Dermis microvascular lymphatic vessel endothelial cell (primary cell): Measurements from ENCODE around the gene CEMIP2. TPM values are rescaled to one million over a fixed set of nuclear protein-coding genes. Genes with fewer than 3 reads are reported as not detected.
"Not testable (repeated sequence)": the region's sequence is repeated elsewhere in the genome, so short reads cannot be mapped to it uniquely, and the experiment has no call there.

Source experiments
- DNase-seq, 2 donors: peaks; one replicate each; pipeline versions ENCODE4 v3.0.0 to v3.0.0-alpha.2; 2010; ENCODE audit warnings: low read depth in 2 of 2
- total RNA-seq: library from RNA; depleted of rRNA; stranded (reverse); fragments of >200 nt; gene quantifications from 2 replicates; pipeline ENCODE4 v1.2.1, GENCODE V29; 2014

Gene CEMIP2
- total RNA-seq, 1 donor from 2014 or later, result 258 TPM

- peak in 1 of 2 donors; percentile 26 for DNase-seq
These were observed 52.0 kb downstream of the CEMIP2 start for GRCh38 chr9:71716138-71716909.

DNA sequence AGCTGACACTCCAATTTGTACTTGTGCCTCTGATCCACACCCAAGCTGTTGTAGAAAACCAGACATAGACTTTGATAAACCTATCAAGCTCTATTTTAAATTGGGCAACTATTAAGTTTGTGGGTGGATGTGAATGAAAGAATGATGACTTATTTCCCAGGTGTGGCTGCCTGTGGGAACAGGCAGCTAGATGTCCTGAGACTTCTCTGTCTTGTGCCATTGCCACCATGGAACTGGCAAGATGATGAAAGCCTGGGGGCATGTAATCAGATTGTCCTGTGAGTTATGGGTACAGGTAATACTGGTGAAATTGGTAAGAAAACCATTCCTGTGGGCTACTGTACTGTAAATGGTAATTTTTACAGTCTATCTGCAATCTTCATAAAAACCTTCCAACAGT, 57.5 kb downstream of the CEMIP2 start:
- no peak for DNase-seq

DNA sequence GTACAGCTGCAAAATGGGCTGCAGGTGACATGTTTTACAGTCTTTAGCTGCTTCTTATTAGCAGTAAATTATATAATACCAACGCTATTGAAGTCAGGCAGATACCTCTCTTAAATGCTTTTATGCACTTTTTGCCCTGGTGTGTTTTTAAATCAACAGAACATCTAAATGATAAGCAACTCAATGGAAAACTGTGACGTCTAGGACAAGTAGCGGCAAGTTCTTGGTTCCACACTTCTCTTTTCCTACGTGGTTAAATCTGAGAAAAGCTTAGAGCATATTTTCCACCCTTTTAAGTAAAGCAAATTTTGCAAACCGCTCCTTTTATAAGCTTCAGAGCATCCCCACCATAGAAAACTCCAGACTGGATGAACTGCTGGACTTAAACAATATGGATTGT, 58.1 kb downstream of the CEMIP2 start:
- DNase-seq, result no peak

- DNase-seq, result no peak
These were observed 58.9 kb downstream of the CEMIP2 start for GRCh38 chr9:71709384-71709783.

DNA sequence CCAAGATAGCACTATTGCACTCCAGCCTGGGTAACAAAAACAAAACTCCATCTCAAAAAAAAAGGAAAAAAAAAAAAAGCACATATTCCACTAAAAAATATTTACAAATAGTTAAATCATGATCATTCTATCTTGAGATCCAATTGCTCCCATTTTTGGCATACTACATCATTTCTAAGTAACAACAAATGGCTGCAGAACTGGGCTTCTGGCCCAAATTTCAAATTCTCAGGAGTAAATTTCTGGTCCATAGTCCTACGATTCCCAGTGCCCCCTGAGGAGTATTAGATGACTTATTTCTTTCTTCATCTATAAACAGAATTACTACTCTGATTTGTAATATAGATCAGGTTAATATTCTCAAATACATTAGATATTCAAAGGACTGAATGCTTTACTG, 62.1 kb downstream of the CEMIP2 start:
- no peak for DNase-seq

DNA sequence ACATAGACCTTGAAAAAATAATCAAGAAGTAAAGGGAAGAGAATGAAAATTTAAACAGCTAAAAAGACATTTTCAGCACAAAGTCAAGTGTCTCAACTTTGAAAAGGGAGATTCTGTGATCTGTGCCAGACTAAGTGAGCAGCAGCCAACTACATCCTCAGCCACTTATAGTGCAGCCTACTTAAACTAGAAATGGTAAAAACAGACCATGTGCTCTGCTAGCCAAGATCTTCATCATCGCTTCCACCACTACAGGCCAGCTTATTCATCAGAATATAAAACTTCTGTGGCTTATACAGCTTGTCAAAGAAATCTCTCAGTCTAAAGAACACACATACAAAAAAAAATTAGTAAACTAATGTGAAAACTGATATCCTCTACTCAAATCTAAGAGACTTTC, 63.5 kb downstream of the CEMIP2 start:
- no peak for DNase-seq

DNA sequence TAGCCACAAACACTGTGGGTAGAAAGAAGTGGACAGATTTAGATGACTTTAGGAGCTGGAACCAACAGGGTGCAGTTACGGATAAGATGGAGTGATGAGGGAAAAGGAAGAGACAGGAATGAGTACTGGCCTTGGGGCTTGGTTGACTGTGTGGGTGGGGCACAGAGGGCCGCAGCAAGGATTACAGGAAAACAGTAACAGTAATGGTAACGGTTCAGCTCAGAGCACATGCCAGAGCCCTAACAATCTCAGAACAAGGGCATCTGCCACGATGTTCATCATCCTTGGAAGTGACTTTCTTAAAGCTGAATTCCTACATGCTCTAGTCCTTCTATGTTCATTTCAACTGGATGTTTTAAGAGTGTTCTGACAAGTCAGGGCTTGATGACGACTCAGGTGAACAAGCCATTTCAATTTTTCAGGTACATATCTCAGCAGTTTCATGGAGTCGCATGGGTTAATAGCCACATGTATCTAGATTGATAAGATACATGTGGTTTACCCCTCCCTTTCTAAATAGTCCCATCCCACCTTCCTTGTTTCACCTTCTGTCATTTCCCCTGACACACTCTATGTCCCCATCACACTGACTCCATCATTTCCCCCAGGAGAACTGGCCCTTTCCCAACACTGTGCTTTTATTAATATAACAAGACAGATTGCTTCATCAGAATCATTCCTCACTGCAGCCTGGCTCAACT, 65.0 kb downstream of the CEMIP2 start:
- no peak for DNase-seq

DNA sequence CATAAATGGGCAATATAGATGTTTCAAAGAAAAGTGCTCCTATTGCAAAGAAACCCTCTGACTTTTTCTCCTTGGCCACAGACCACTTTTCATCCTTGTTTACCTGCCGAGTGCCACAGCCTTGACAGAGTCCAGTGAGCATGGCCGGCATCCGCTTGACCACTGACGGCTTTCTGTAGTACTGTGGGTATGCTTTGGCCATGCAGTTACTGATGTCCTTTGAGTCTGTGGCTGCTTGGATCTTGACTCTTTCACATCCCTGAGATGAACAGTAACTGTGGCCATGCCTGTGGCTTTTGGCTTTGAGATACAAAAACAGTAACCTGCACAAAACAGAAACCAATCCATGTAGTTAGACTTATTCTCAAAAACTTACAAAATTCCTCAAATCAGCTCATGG, 70.4 kb downstream of the CEMIP2 start:
- no peak for DNase-seq

GRCh38 chr9:71694332-71694731, 74.0 kb downstream of the CEMIP2 start:
- no peak for DNase-seq

DNA sequence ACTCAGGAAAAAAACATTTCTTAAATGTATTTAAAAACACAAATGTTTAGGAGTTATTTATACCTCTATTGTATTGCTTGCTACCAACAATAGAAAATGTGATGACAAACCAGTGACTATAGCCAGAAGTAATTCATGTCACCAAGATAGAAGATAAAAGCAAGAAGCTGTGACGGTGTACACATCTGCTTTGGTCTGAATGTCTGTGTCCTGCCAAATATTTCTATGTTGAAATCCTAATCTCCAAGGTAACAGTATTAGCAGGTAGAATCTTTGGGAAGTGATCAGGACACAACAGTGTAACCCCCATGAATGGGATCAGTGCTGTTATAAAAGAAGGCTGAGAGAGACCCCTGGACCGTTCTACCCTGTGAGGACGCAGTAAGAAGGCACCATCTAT, 74.7 kb downstream of the CEMIP2 start:
- no peak for DNase-seq

- no peak for DNase-seq
These were observed 76.0 kb downstream of the CEMIP2 start for GRCh38 chr9:71692337-71692736.

- not testable (repeated sequence) for DNase-seq
These were observed 76.7 kb downstream of the CEMIP2 start for GRCh38 chr9:71691576-71691975.

DNA sequence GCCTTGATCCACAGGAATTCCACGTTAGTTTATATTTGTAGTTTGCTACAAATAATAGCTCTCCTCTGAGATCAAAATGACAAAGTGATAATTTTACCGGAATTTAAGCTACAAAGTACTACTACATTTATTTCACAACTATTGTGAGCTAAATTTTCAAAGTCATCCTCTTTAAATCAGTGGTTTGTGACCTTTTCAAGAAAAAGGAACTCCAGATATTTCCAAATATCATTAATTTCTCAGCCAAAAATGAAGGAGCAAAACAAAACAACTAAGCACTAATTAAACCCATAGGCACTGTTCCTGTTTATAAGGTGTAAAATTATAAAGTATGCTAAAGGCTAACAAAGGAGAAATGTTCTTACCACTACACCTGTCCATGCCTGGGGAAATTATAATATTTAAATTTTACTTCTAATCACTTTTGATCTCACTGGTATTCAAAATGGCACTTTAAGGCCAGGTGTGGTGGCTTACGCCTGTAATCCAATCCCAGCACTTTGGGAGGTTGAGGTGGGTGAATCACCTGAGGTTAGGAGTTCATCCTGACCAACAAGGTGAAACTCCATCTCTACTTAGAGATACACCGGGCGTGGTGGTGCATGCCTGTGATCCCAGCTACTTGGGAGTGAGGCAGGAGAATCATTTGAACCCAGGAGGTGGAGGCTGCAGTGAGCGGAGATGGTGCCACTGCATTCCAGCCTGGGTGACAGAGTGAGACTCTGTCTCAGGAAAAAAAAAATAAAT, 77.5 kb downstream of the CEMIP2 start:
- DNase-seq, result no peak

DNA sequence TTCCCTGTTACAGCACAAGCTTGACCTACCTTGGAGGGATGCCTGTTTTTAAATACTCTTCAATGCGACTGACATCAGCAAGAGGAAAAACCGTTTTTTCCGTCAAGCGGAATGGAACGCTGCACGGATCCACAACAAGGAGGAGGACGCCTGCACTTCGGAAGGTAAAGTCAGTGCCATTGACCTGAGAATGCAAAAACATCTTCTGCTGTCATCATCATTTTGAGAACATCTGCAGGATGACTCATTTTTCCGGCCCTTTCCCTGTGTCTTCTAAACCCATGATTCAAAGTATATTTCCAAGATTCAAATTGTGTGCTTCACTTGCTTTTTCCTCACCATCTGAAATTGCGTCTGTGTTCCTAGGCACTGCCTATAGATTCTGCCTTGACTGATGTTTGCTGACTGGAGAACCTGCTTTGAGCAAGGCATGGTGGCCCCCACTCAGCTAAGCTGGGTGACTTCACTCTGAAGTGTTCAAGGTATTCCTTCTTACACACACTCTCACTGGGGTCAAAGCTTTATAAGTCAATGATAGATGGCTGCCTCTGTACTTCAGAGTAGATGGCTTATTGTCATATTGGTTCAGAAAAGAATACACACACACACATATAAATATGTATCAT, 78.1 kb downstream of the CEMIP2 start:
- no peak for DNase-seq

GRCh38 chr9:71687676-71688075, 80.6 kb downstream of the CEMIP2 start:
- no peak for DNase-seq

- DNase-seq, result no peak
These were observed 82.3 kb downstream of the CEMIP2 start for GRCh38 chr9:71685988-71686387.

DNA sequence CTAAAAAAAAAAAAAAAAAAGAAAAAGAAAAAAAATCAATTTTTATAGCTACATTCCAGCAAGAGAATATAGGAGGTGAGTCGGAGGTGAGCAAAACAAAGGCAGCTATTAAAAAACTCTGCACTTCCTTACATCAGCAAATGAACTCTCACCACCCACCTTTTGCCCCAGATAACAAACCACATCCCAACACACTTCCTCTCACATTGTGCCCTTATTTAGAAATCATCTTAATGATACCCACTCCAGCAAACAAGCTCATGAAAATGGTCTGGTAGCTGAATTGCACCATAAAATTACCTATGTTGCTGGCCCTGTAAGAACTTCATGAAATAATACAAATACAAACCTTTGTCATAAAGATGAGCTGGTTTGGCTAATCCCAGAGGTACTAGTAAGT, 82.9 kb downstream of the CEMIP2 start:
- peak; percentile 62 to 65 for DNase-seq

DNA sequence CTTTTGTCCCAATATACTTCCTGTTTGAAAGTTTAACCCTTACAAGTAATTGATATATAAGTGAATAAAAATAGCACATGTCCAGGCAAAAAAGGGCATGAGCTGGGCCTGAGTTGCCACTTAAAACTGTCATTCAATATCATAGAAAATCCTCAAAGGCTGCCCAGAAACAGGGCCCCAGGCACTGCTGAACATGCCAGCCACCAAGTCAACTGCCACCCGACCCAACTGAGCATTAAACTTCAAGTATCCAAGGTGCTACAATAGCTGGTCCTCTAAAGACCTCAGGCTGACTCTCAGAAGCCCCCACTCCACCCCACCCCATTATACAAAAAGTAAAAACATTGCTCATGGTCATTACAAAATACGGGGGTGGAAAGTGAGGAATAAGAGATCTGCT, 83.7 kb downstream of the CEMIP2 start:
- DNase-seq, result no peak

- DNase-seq, result no peak
These were observed 84.6 kb downstream of the CEMIP2 start for GRCh38 chr9:71683598-71684235.

- DNase-seq, result no peak
These were observed 86.5 kb downstream of the CEMIP2 start for GRCh38 chr9:71681708-71682272.

DNA sequence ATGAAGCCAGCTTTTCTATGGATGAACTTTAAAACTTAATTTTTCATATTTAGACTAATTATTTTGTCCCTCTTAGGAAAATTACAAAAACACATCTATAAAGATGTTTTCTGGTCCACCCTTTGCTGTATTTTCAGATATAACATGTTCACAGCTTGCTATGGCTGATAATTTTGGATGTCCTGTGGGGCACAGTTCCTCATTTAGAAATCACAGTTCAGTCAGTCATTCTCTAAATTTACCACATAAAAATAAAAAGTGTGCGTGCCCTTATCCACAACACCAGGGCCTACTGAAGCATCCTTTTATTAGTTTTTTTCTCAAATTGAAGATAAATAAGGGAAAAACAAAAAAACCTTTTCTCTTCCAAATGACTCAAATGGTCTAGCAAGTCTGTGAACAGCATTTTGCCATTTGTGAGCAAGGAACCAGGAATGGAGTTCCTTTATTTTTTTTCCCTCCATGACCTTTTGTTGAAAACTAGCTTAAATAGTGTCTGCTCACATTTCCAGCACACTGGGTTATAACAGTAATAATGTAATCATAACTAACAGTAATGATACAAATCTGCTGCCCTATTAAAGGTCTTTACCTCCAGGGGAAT, 87.1 kb downstream of the CEMIP2 start:
- no peak for DNase-seq
